Smooth muscle cell (in vitro differentiated cells): ENCODE data around the gene KIF16B. TPM values are rescaled to one million over a fixed set of nuclear protein-coding genes. Genes with fewer than 3 reads are reported as not detected.

Experiments used
- DNase-seq: peaks from one replicate; lab custom pipeline; 2025; ENCODE audit not compliant: unreplicated experiment; lab: John Stamatoyannopoulos, UW
- H2AFZ ChIP-seq: fragments of 200-600 bp; sonication (generic); 2 replicates; pipeline ENCODE4 v1.6.0; 2016; ENCODE audit warnings: antibody characterized with exemption, low read depth, mild to moderate bottlenecking
- H3F3A ChIP-seq: fragments of 200-600 bp; sonication (generic); 2 replicates; pipeline ENCODE4 v1.6.0; 2017; ENCODE audit warnings: antibody characterized with exemption, low read depth
- H3K27ac ChIP-seq: fragments of 200-600 bp; sonication (generic); 2 replicates; pipeline ENCODE4 v1.5.1; 2016; ENCODE audit warnings: low read depth, mild to moderate bottlenecking
- H3K27me3 ChIP-seq: fragments of 200-600 bp; sonication (generic); 2 replicates; pipeline ENCODE4 v1.6.1; 2016; ENCODE audit warnings: low read depth, mild to moderate bottlenecking
- H3K36me3 ChIP-seq: fragments of 200-600 bp; sonication (generic); 2 replicates; pipeline ENCODE4 v1.5.1; 2016; ENCODE audit warnings: low read depth
- H3K4me1 ChIP-seq: fragments of 200-600 bp; sonication (generic); 2 replicates; pipeline ENCODE4 v1.5.1; 2016; ENCODE audit warnings: low read depth
- H3K4me2 ChIP-seq: fragments of 200-600 bp; sonication (generic); 2 replicates; pipeline ENCODE4 v1.6.0; 2016; ENCODE audit warnings: mild to moderate bottlenecking
- H3K4me3 ChIP-seq: fragments of 200-600 bp; sonication (generic); 2 replicates; pipeline ENCODE4 v1.5.1; 2016; ENCODE audit warnings: mild to moderate bottlenecking
- H3K79me2 ChIP-seq: fragments of 200-600 bp; sonication (generic); 2 replicates; pipeline ENCODE4 v1.6.0; 2016; ENCODE audit warnings: low read depth, mild to moderate bottlenecking
- H3K9ac ChIP-seq: fragments of 200-600 bp; sonication (generic); 2 replicates; pipeline ENCODE4 v1.6.0; 2016; ENCODE audit warnings: low read depth
- H3K9me3 ChIP-seq: fragments of 200-600 bp; sonication (generic); replicated peaks from 2 replicates; pipeline ENCODE4 v1.5.1; 2016; ENCODE audit warnings: low read depth
- H4K20me1 ChIP-seq: fragments of 200-600 bp; sonication (generic); 2 replicates; pipeline ENCODE4 v1.6.0; 2016; ENCODE audit warnings: low read depth
- CTCF ChIP-seq: fragments of 200-600 bp; sonication (generic); IDR thresholded peaks from 2 replicates; pipeline ENCODE4 v1.5.1; 2017; ENCODE audit warnings: borderline replicate concordance, mild to moderate bottlenecking, antibody characterized with exemption; ENCODE audit not compliant: insufficient read depth, poor library complexity, severe bottlenecking
- WGBS: methylation state at CpG from one replicate; pipeline ENCODE4 v1.1.7; 2016; ENCODE audit warnings: low lambda C conversion rate; 5-methylcytosine and 5-hydroxymethylcytosine counted together
- polyA plus RNA-seq: library from polyadenylated mRNA; unstranded; fragments of >200 nt; fragmentation: Nextera tagmentation; extraction: Ambion mirVana; gene quantifications from 2 replicates; pipeline ENCODE4 v1.2.1, GENCODE V29; 2016
- total RNA-seq: library from RNA; depleted of rRNA; stranded (reverse); fragments of >200 nt; gene quantifications from 2 replicates; pipeline ENCODE4 v1.2.3, GENCODE V29; 2014

The KIF16B gene
- total and polyA plus RNA-seq, 2 experiments from 2014 or later: 3.6 to 12.9 TPM

GRCh38 chr20:16479666-16480065, 93.6 kb downstream of the KIF16B start:
- no peak overlapping the region for H2AFZ ChIP-seq
- WGBS: 17% methylated on average over 3 of the region's 3 CpGs

GRCh38 chr20:16477632-16478031, 95.6 kb downstream of the KIF16B start:
- Histone ChIP-seq H3K9ac (no peak overlapping the region), H3F3A (no peaks in the 10 kb centered on the region), H3K27ac (peak overlapping the region; percentile 0), H3K4me3 (no peak overlapping the region), H3K4me1 (no peaks in the 10 kb centered on the region), H3K27me3 (no peaks in the 10 kb centered on the region), H3K79me2 (no peaks in the 10 kb centered on the region), H3K9me3 (no peaks in the 10 kb centered on the region), H2AFZ (no peak overlapping the region), H4K20me1 (no peaks in the 10 kb centered on the region), H3K4me2 (no peak overlapping the region), H3K36me3 (no peaks in the 10 kb centered on the region)
- WGBS: 84% methylated on average over 5 of the region's 5 CpGs
- TF ChIP-seq CTCF: no peak
- DNase-seq: no peak

More at GRCh38 chr20:16479666-16480065, 93.6 kb downstream of the KIF16B start:
- no peak for TF ChIP-seq CTCF
- H3K4me3 ChIP-seq: no peak overlapping the region
- no peak overlapping the region for H3K9ac ChIP-seq
- no peaks in the 10 kb centered on the region for H3K27me3 ChIP-seq
- H3K36me3 ChIP-seq: no peaks in the 10 kb centered on the region
- no peaks in the 10 kb centered on the region for H3K79me2 ChIP-seq
- DNase-seq: no peak
- H3F3A ChIP-seq: no peaks in the 10 kb centered on the region
- no peaks in the 10 kb centered on the region for H4K20me1 ChIP-seq
- no peak overlapping the region for H3K4me2 ChIP-seq
- peak overlapping the region; percentile 36 for H3K27ac ChIP-seq
- H3K4me1 ChIP-seq: no peaks in the 10 kb centered on the region
- H3K9me3 ChIP-seq: no peaks in the 10 kb centered on the region

GRCh38 chr20:16476032-16476431, 97.2 kb downstream of the KIF16B start:
- no peak for DNase-seq
- peak; percentile 66 for TF ChIP-seq CTCF

GRCh38 chr20:16475225-16475624, 98.0 kb downstream of the KIF16B start:
- H3K4me1 ChIP-seq: no peaks in the 10 kb centered on the region
- DNase-seq: no peak

More at GRCh38 chr20:16476032-16476431, 97.2 kb downstream of the KIF16B start:
- no peaks in the 10 kb centered on the region for H4K20me1 ChIP-seq
- no peak overlapping the region for H2AFZ ChIP-seq
- H3F3A ChIP-seq: no peaks in the 10 kb centered on the region
- H3K4me3 ChIP-seq: no peak overlapping the region
- H3K79me2 ChIP-seq: no peaks in the 10 kb centered on the region
- no peaks in the 10 kb centered on the region for H3K27me3 ChIP-seq
- H3K36me3 ChIP-seq: no peaks in the 10 kb centered on the region
- peak overlapping the region; percentile 37 for H3K4me2 ChIP-seq
- WGBS: 7% methylated on average over 3 of the region's 3 CpGs
- no peak overlapping the region for H3K27ac ChIP-seq
- no peak overlapping the region for H3K9ac ChIP-seq
- no peaks in the 10 kb centered on the region for H3K9me3 ChIP-seq
- no peaks in the 10 kb centered on the region for H3K4me1 ChIP-seq

More at GRCh38 chr20:16475225-16475624, 98.0 kb downstream of the KIF16B start:
- Histone ChIP-seq H4K20me1 (no peaks in the 10 kb centered on the region), H3K27ac (no peak overlapping the region), H3K79me2 (no peaks in the 10 kb centered on the region), H3K4me2 (peak overlapping the region; percentile 37), H3F3A (no peaks in the 10 kb centered on the region), H3K9me3 (no peaks in the 10 kb centered on the region), H3K36me3 (no peaks in the 10 kb centered on the region), H2AFZ (no peak overlapping the region), H3K4me3 (no peak overlapping the region), H3K9ac (no peak overlapping the region), H3K27me3 (no peaks in the 10 kb centered on the region)
- TF ChIP-seq CTCF: no peak
- 69% methylated on average over 6 of the region's 6 CpGs for WGBS
